ENCODE data around the gene NFIX. TPM values are rescaled to one million over a fixed set of nuclear protein-coding genes. Genes with fewer than 3 reads are reported as not detected.

Gene NFIX
- total and polyA plus RNA-seq, 9 of the 15 experiments (the other 6 are each of a cell fraction or from before 2014, with no cell fraction given): 0.28 to 26.8 (median 5.4) TPM

DNA sequence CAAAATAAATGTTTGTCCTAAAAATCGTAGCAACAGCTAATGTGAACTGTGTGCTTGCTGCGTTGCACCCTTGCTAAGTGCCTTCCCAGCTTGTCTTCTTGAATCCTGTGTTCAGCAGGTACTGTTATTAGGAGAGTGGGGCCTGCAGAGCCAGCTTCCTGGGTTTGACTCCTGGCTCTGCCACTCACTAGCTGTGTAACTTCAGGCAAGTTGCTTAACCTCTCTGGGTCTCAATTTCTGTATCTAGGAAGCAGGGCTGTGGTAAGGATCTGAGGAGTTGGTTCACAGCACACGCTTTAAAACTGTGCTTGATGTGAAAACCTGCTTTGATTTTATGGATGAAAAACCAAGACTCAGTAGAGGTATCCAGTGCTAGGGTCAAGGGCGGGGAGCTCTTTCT, 10.0 kb downstream of the NFIX start:
- intact Hi-C loops (cut with micrococcal nuclease): no loop called here
- DNase-seq (ENCODE audit: extremely low read depth in 1 of 4, low spot score in 3 of 4) (no peak), ATAC-seq (no peak), FAIRE-seq (no peak)
- TF ChIP-seq ZNF282 (CRISPR knock-in tag; IDR thresholded peaks at IDR 0.05) (no peak), ZFP36 (IDR thresholded peaks at IDR 0.05; ENCODE audit: low read depth, low read length, partially characterized antibody) (peak; percentile 44), RBM25 (IDR thresholded peaks at IDR 0.05; ENCODE audit: low read depth, low read length, severe bottlenecking) (peak; percentile 48)
- H3K4me2 ChIP-seq (ENCODE audit: insufficient read depth, low read length): no peak overlapping the region
- peaks cover 3% of the 10 kb centered on the region; the same call in 2 of the 3 replicates for H3K36me3 ChIP-seq (ENCODE audit: control insufficient read depth, insufficient read depth, low read length)
- BruUV-seq (replicated peaks): no TSS peak
- H3K9me3 ChIP-seq (replicated peaks; ENCODE audit: control insufficient read depth, insufficient read depth, low read depth, low read length): no peaks in the 10 kb centered on the region
- peaks cover 16% of the 10 kb centered on the region for H4K20me1 ChIP-seq (replicated peaks; ENCODE audit: control insufficient read depth, insufficient read depth, low read length)
- 66% methylated on average over 4 of the region's 4 CpGs for WGBS (ENCODE audit: insufficient coverage, low coverage, missing lambda C conversion rate)
- H2AFZ ChIP-seq (ENCODE audit: low read depth, low read length): no peak overlapping the region
- H3K4me1 ChIP-seq (replicated peaks in 1 of 2; ENCODE audit: control insufficient read depth in 2 of 2, insufficient read depth in 2 of 2, low read length in 2 of 2): peaks cover 0 to 51% of the 10 kb centered on the region in 2 experiments; a peak in 2 of 5 replicates
- H3K27me3 ChIP-seq (ENCODE audit: control insufficient read depth in 2 of 2, insufficient read depth in 2 of 2, low read length in 2 of 2): no peaks in the 10 kb centered on the region
- ChIA-PET POLR2A (interaction anchor here (0.6 to 2.0 kb wide), 5 partner anchors 9 to 91 kb away, joined by 3 to 10 read pairs (median 3); no protein-coding TSS in a partner anchor), CTCF (ENCODE audit: low intra/inter-chr PET ratio) (no interaction called here)
- H3K4me3 ChIP-seq: no peak overlapping the region
- in situ Hi-C loops (cut with MboI): no loop called here
- H3K79me2 ChIP-seq (ENCODE audit: control insufficient read depth, insufficient read depth, low read length): peaks cover 36% of the 10 kb centered on the region
- no peak overlapping the region for H3K9ac ChIP-seq (ENCODE audit: insufficient read depth in 1 of 2, low read depth in 2 of 2, low read length in 2 of 2)
- no peak overlapping the region for H3K27ac ChIP-seq (ENCODE audit: extremely low read depth, low read depth, low read length)
- H3K9me1 ChIP-seq (ENCODE audit: control insufficient read depth, insufficient read depth, low read length): peaks cover 8% of the 10 kb centered on the region

DNA sequence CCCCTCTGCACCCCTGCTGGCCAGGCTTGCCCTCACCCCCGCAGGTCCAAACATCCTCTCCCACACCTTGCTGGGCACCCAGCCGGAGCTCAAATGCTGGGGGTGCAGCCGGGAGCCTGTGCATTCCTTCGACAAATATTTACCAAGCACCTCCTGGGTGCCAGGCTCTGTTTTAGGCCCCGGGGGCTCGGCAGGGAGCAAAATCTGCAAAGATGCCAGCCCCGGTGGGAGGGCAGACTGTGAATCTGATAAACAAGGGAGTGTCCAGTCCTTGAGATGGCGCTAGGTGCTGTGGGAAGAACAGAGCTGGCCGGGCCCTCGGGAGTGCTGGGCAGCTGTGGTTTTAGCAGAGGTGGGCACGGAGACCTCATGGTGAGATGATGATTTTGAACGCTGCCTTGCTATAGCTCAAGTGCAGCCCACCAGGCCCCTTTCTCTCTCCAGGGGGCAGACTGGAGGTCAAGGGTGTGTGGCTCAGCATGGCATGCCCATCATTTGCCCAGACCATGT, 10.6 kb downstream of the NFIX start:
- H3K4me1 ChIP-seq (replicated peaks in 1 of 2; ENCODE audit: control insufficient read depth in 2 of 2, insufficient read depth in 2 of 2, low read length in 2 of 2): peaks cover 0 to 52% of the 10 kb centered on the region in 2 experiments; a peak in 2 of 5 replicates
- WGBS (ENCODE audit: insufficient coverage, low coverage, missing lambda C conversion rate): 72% methylated on average over 11 of the region's 12 CpGs
- no peak overlapping the region for H3K4me3 ChIP-seq
- peaks cover 16% of the 10 kb centered on the region for H4K20me1 ChIP-seq (replicated peaks; ENCODE audit: control insufficient read depth, insufficient read depth, low read length)
- H3K27ac ChIP-seq (ENCODE audit: extremely low read depth, low read depth, low read length): no peak overlapping the region
- H3K27me3 ChIP-seq (ENCODE audit: control insufficient read depth in 2 of 2, insufficient read depth in 2 of 2, low read length in 2 of 2): no peaks in the 10 kb centered on the region
- peaks cover 3% of the 10 kb centered on the region; the same call in 2 of the 3 replicates for H3K36me3 ChIP-seq (ENCODE audit: control insufficient read depth, insufficient read depth, low read length)
- H3K79me2 ChIP-seq (ENCODE audit: control insufficient read depth, insufficient read depth, low read length): peaks cover 32% of the 10 kb centered on the region
- ATAC-seq: no peak
- no peaks in the 10 kb centered on the region for H3K9me3 ChIP-seq (replicated peaks; ENCODE audit: control insufficient read depth, insufficient read depth, low read depth, low read length)
- 0 out of 4 replicates have a peak overlapping the region, but pooled peaks of 1 of the 2 experiments have one; percentile 65 for H3K9ac ChIP-seq (ENCODE audit: insufficient read depth in 1 of 2, low read depth in 2 of 2, low read length in 2 of 2)
- POLR2A ChIA-PET: interaction anchor here (0.6 to 1.5 kb wide), 3 partner anchors 9 to 740 kb away, joined by 3 to 4 read pairs (median 3); no protein-coding TSS in a partner anchor
- H3K9me1 ChIP-seq (ENCODE audit: control insufficient read depth, insufficient read depth, low read length): peaks cover 8% of the 10 kb centered on the region
- CTCF ChIA-PET (ENCODE audit: low intra/inter-chr PET ratio): no interaction called here
- intact Hi-C loops (cut with micrococcal nuclease): no loop called here
- in situ Hi-C loops (cut with MboI): no loop called here
- BruUV-seq (replicated peaks): no TSS peak
- no peak overlapping the region for H2AFZ ChIP-seq (ENCODE audit: low read depth, low read length)
- no peak for FAIRE-seq
- no peak for DNase-seq (ENCODE audit: extremely low read depth in 1 of 4, low spot score in 3 of 4)
- H3K4me2 ChIP-seq (ENCODE audit: insufficient read depth, low read length): no peak overlapping the region
- TF ChIP-seq, protein P1, sequence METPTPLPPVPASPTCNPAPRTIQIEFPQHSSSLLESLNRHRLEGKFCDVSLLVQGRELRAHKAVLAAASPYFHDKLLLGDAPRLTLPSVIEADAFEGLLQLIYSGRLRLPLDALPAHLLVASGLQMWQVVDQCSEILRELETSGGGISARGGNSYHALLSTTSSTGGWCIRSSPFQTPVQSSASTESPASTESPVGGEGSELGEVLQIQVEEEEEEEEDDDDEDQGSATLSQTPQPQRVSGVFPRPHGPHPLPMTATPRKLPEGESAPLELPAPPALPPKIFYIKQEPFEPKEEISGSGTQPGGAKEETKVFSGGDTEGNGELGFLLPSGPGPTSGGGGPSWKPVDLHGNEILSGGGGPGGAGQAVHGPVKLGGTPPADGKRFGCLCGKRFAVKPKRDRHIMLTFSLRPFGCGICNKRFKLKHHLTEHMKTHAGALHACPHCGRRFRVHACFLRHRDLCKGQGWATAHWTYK (CRISPR knock-in tag; IDR thresholded peaks at IDR 0.05): no peak
- TF ChIP-seq, protein P2, sequence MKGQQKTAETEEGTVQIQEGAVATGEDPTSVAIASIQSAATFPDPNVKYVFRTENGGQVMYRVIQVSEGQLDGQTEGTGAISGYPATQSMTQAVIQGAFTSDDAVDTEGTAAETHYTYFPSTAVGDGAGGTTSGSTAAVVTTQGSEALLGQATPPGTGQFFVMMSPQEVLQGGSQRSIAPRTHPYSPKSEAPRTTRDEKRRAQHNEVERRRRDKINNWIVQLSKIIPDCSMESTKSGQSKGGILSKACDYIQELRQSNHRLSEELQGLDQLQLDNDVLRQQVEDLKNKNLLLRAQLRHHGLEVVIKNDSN (CRISPR knock-in tag; IDR thresholded peaks at IDR 0.05): no peak
